Measurements from ENCODE around the gene FMO5. TPM values are rescaled to one million over a fixed set of nuclear protein-coding genes. Genes with fewer than 3 reads are reported as not detected.

Gene FMO5
- total RNA-seq, 4 donors from 2014 or later = 1.1 to 8.6 (median 2.2) TPM

DNA sequence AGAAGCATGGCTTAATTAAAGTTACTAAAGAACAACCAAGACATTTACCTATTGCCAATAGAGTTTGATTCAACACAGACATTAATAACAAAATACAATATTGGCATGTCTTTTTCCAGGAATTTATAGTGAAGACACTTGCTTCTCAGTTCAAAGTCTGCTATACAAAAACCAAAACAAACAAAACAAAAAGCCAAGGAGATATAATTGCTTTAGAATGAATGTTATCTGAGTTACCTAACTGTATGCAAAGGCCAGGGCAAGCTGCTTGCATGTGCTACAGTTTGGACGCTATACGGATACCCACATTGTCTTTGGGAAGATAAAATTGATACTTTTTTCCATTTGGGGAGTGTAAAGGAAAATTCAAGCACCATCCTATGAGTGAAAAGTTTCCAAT, 13.6 kb downstream of the FMO5 start:
- TF ChIP-seq POLR2A (IDR thresholded peaks at IDR 0.05) (no peak), POLR2AphosphoS5 (IDR thresholded peaks at IDR 0.05) (no peak), EP300 (IDR thresholded peaks at IDR 0.05) (no peak)
- TF ChIP-seq, protein P1, sequence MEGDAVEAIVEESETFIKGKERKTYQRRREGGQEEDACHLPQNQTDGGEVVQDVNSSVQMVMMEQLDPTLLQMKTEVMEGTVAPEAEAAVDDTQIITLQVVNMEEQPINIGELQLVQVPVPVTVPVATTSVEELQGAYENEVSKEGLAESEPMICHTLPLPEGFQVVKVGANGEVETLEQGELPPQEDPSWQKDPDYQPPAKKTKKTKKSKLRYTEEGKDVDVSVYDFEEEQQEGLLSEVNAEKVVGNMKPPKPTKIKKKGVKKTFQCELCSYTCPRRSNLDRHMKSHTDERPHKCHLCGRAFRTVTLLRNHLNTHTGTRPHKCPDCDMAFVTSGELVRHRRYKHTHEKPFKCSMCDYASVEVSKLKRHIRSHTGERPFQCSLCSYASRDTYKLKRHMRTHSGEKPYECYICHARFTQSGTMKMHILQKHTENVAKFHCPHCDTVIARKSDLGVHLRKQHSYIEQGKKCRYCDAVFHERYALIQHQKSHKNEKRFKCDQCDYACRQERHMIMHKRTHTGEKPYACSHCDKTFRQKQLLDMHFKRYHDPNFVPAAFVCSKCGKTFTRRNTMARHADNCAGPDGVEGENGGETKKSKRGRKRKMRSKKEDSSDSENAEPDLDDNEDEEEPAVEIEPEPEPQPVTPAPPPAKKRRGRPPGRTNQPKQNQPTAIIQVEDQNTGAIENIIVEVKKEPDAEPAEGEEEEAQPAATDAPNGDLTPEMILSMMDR (IDR thresholded peaks at IDR 0.05) = no peak
- no peaks in the 10 kb centered on the region for H3K9me3 ChIP-seq
- 89 to 96% methylated on average over 2 of the region's 2 CpGs for WGBS, 2 donors (ENCODE audit: low coverage in 1 of 2)

GRCh38 chr1:147210987-147211386, 14.2 kb downstream of the FMO5 start:
- Histone ChIP-seq H3K27me3 (no peaks in the 10 kb centered on the region), H3K9me3 (no peaks in the 10 kb centered on the region), H3K27ac (no peak overlapping the region), H3K36me3 (peaks cover 0 to 11% of the 10 kb centered on the region in 2 donors), H3K4me3 (no peak overlapping the region), H3K4me1 (no peaks in the 10 kb centered on the region)
- WGBS, 2 donors (ENCODE audit: low coverage in 1 of 2) = 60 to 78% methylated on average over 1 to 2 of the region's 2 CpGs
- TF ChIP-seq POLR2AphosphoS5 (IDR thresholded peaks at IDR 0.05) (no peak), EP300 (IDR thresholded peaks at IDR 0.05) (no peak), POLR2A (IDR thresholded peaks at IDR 0.05) (no peak)
- TF ChIP-seq, protein P1 (IDR thresholded peaks at IDR 0.05) = no peak
- no peak for ATAC-seq

More for the DNA sequence above, 13.6 kb downstream of the FMO5 start:
- Histone ChIP-seq H3K27ac (no peak overlapping the region), H3K27me3 (no peaks in the 10 kb centered on the region), H3K36me3 (peaks cover 0 to 11% of the 10 kb centered on the region in 2 donors), H3K4me3 (no peak overlapping the region), H3K4me1 (no peaks in the 10 kb centered on the region)
- ATAC-seq = no peak

GRCh38 chr1:147209825-147210821, 15.0 kb downstream of the FMO5 start:
- H3K27me3 ChIP-seq = no peaks in the 10 kb centered on the region
- H3K4me1 ChIP-seq = no peaks in the 10 kb centered on the region
- WGBS, 2 donors (ENCODE audit: low coverage in 1 of 2) = 93% methylated on average over 3 of the region's 3 CpGs
- TF ChIP-seq, protein P1 (IDR thresholded peaks at IDR 0.05) = no peak
- no peak for TF ChIP-seq EP300 (IDR thresholded peaks at IDR 0.05)
- no peak for TF ChIP-seq POLR2AphosphoS5 (IDR thresholded peaks at IDR 0.05)
- no peak for TF ChIP-seq POLR2A (IDR thresholded peaks at IDR 0.05)
- H3K4me3 ChIP-seq = no peak overlapping the region
- H3K9me3 ChIP-seq = no peaks in the 10 kb centered on the region
- no peak overlapping the region for H3K27ac ChIP-seq
- peaks cover 0 to 11% of the 10 kb centered on the region in 2 donors for H3K36me3 ChIP-seq
- ATAC-seq = no peak

DNA sequence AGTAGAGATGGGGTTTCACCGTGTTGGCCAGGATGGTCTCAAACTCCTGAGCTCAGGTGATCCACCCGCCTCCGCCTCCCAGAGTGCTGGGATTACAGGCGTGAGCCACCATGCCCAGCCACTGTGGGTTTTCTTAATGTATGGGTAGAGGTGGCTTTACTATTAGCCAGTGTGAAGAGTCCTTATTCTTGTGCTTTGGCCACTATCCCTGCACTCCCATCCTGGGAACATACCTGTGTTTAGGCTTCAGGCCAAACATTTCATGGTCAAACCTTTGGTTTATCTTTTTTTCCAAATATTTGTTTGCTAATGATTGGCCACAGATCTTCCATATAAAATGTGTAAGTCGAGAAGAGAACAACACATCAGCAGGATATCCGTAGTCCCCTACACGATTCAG, 16.5 kb downstream of the FMO5 start:
- Histone ChIP-seq H3K9me3 (no peaks in the 10 kb centered on the region), H3K4me3 (no peak overlapping the region), H3K27ac (no peak overlapping the region), H3K4me1 (no peaks in the 10 kb centered on the region), H3K36me3 (peaks cover 0 to 16% of the 10 kb centered on the region in 2 donors), H3K27me3 (no peaks in the 10 kb centered on the region)
- WGBS, 2 donors (ENCODE audit: low coverage in 1 of 2) = 92 to 100% methylated on average over 3 of the region's 7 CpGs
- ATAC-seq = no peak
- TF ChIP-seq, protein P1 (IDR thresholded peaks at IDR 0.05) = no peak
- TF ChIP-seq POLR2A (IDR thresholded peaks at IDR 0.05) (no peak), EP300 (IDR thresholded peaks at IDR 0.05) (no peak), POLR2AphosphoS5 (IDR thresholded peaks at IDR 0.05) (no peak)
